ENCODE measurements around the gene CCDC57.

Gene CCDC57

GRCh38 chr17:82088838-82089722 is 123.6 kb downstream of the CCDC57 start:
- no peak for DNase-seq

GRCh38 chr17:82087961-82088837 is 124.4 kb downstream of the CCDC57 start:
- DNase-seq: no peak

GRCh38 chr17:82086941-82087906 is 125.4 kb downstream of the CCDC57 start:
- no peak for DNase-seq

- DNase-seq: no peak
Observed at GRCh38 chr17:82085931-82086764, 126.5 kb downstream of the CCDC57 start.

- DNase-seq: no peak
Observed at GRCh38 chr17:82085031-82085861, 127.4 kb downstream of the CCDC57 start.

- DNase-seq: no peak
Observed at GRCh38 chr17:82084373-82085030, 128.1 kb downstream of the CCDC57 start.

GRCh38 chr17:82083533-82084359 is 128.9 kb downstream of the CCDC57 start:
- DNase-seq: no peak

- no peak for DNase-seq
Observed at GRCh38 chr17:82083009-82083408, 129.6 kb downstream of the CCDC57 start.

GRCh38 chr17:82082456-82082855 is 130.2 kb downstream of the CCDC57 start:
- DNase-seq: no peak

- DNase-seq: no peak
Observed at GRCh38 chr17:82081966-82082365, 130.7 kb downstream of the CCDC57 start.

- DNase-seq: no peak
Observed at GRCh38 chr17:82081546-82081945, 131.1 kb downstream of the CCDC57 start.

GRCh38 chr17:82080789-82081464 is 131.7 kb downstream of the CCDC57 start:
- DNase-seq: no peak

GRCh38 chr17:82080048-82080788 is 132.4 kb downstream of the CCDC57 start:
- DNase-seq: no peak

- DNase-seq: no peak
Observed at GRCh38 chr17:82079001-82079677, 133.5 kb downstream of the CCDC57 start.

- no peak for DNase-seq
Observed at GRCh38 chr17:82078433-82078832, 134.2 kb downstream of the CCDC57 start.

GRCh38 chr17:82077617-82078358 is 134.9 kb downstream of the CCDC57 start:
- no peak for DNase-seq
